PFSK-1 (cell line): ENCODE data around the gene LRGUK.

ENCODE experiments used
- FOXP2 ChIP-seq: optimal IDR thresholded peaks from 2 replicates; pipeline ENCODE3; 2011; ENCODE audit warnings: borderline replicate concordance, control low read depth, inconsistent platforms; ENCODE audit not compliant: insufficient read depth; ENCODE audit errors: extremely low read length, extremely low read depth
- POLR2AphosphoS5 ChIP-seq: IDR thresholded peaks from 2 replicates; pipeline ENCODE4 v1.6.1; 2012; ENCODE audit warnings: low read depth, mild to moderate bottlenecking, control low read depth, low read length, moderate library complexity
- REST ChIP-seq, 2 experiments: IDR thresholded peaks; 2 replicates each; pipeline versions ENCODE4 v1.6.1 to v1.8.0; 2011 to 2012; ENCODE audit warnings: low read depth in 2 of 2, low read length in 2 of 2, control low read depth in 1 of 2, inconsistent platforms in 1 of 2, mild to moderate bottlenecking in 1 of 2, moderate library complexity in 1 of 2; ENCODE audit not compliant: insufficient read depth in 1 of 2
- SIN3A ChIP-seq: IDR thresholded peaks from 2 replicates; pipeline ENCODE4 v1.6.1; 2012; ENCODE audit warnings: mild to moderate bottlenecking, low read length, moderate library complexity, borderline replicate concordance; ENCODE audit not compliant: insufficient read depth
- TAF1 ChIP-seq: IDR thresholded peaks from 2 replicates; pipeline ENCODE4 v1.6.1; 2012; ENCODE audit warnings: low read length, control low read depth, borderline replicate concordance; ENCODE audit not compliant: insufficient read depth

- TF ChIP-seq SIN3A (no peak), POLR2AphosphoS5 (no peak), TAF1 (no peak), REST (IDR thresholded peaks at IDR 0.05; ENCODE audit: insufficient read depth in 1 of 2, low read depth in 2 of 2, low read length in 2 of 2) (no peak), FOXP2 (no peak)
These were observed 84.0 kb downstream of the LRGUK start for GRCh38 chr7:134210976-134211663.
